H1 (cell line): ENCODE measurements around the gene TTLL5. TPM values are rescaled to one million over a fixed set of nuclear protein-coding genes. Genes with fewer than 3 reads are reported as not detected.

Experiments used
- CTCF ChIA-PET: fragments of 300-600 bp; sonication (Branson Sonifier 250); formaldehyde crosslinking; loops from one replicate; lab custom pipeline; 2021; ENCODE audit not compliant: partially characterized antibody; lab: Charles Lee
- POLR2A ChIA-PET: fragments of 300-600 bp; sonication (Branson Sonifier 250); formaldehyde crosslinking; loops from one replicate; lab custom pipeline; 2021; ENCODE audit warnings: inconsistent platforms; ENCODE audit not compliant: partially characterized antibody; lab: Charles Lee
- DNase-seq, 2 experiments: peaks; one replicate each; pipeline versions ENCODE4 v3.0.0 to v3.0.0-alpha.2; 2010 to 2022; ENCODE audit warnings: low spot score in 2 of 2, low read depth in 1 of 2, mixed read lengths in 1 of 2
- FAIRE-seq: peaks from 2 replicates; lab custom pipeline; 2011; peaks lifted over from hg19 to GRCh38; lab: Jason Lieb, UNC
- H2AFZ ChIP-seq: 2 replicates; pipeline ENCODE4 v1.8.1; 2012; ENCODE audit warnings: low read length, inconsistent platforms
- H2AK5ac ChIP-seq: 2 replicates; pipeline ENCODE4 v1.6.1; 2013; ENCODE audit warnings: low read depth, low read length
- H2BK120ac ChIP-seq: replicated peaks from 2 replicates; pipeline ENCODE3; 2013; ENCODE audit warnings: low read depth, low read length, inconsistent platforms
- H2BK12ac ChIP-seq: 2 replicates; pipeline ENCODE4 v1.6.1; 2013; ENCODE audit warnings: low read depth, low read length
- H2BK15ac ChIP-seq: 2 replicates; pipeline ENCODE4 v1.6.1; 2013; ENCODE audit warnings: low read length
- H2BK20ac ChIP-seq: 2 replicates; pipeline ENCODE4 v1.6.1; 2013; ENCODE audit warnings: low read length
- H2BK5ac ChIP-seq: 2 replicates; pipeline ENCODE4 v1.6.1; 2013; ENCODE audit warnings: low read depth, low read length
- H3K14ac ChIP-seq: 2 replicates; pipeline ENCODE4 v1.6.1; 2013; ENCODE audit warnings: inconsistent platforms; ENCODE audit not compliant: insufficient read length
- H3K18ac ChIP-seq: 2 replicates; pipeline ENCODE4 v1.6.1; 2013; ENCODE audit warnings: low read length; ENCODE audit errors: extremely low read depth
- H3K23ac ChIP-seq: 2 replicates; pipeline ENCODE4 v1.6.1; 2013; ENCODE audit warnings: inconsistent platforms; ENCODE audit not compliant: insufficient read length
- H3K23me2 ChIP-seq: 2 replicates; pipeline ENCODE4 v1.6.1; 2013; ENCODE audit warnings: low read depth, low read length
- H3K27ac ChIP-seq: 2 replicates; pipeline ENCODE4 v1.6.1; 2011; ENCODE audit warnings: low read depth, low read length, inconsistent platforms
- H3K27me3 ChIP-seq, 4 experiments: replicated peaks in 1 of 4; 1 replicate in 1 of 4; 2 replicates in 3 of 4; pipeline versions ENCODE4 v1.6.1 to v1.8.1; 2011 to 2013; ENCODE audit warnings: low read length in 3 of 4, mild to moderate bottlenecking in 3 of 4, inconsistent platforms in 2 of 4, mixed read lengths in 2 of 4, moderate library complexity in 1 of 4; ENCODE audit not compliant: control insufficient read depth in 3 of 4, insufficient read depth in 3 of 4; ENCODE audit errors: extremely low read depth in 1 of 4
- H3K36me3 ChIP-seq, 4 experiments: 2 replicates each; pipeline versions ENCODE4 v1.6.1 to v1.8.1; 2011 to 2013; ENCODE audit warnings: mild to moderate bottlenecking in 4 of 4, low read length in 3 of 4, moderate library complexity in 2 of 4, control low read depth in 1 of 4, inconsistent platforms in 1 of 4; ENCODE audit not compliant: insufficient read depth in 4 of 4, control insufficient read depth in 2 of 4
- H3K4ac ChIP-seq: replicated peaks from 2 replicates; pipeline ENCODE3; 2013; ENCODE audit warnings: low read length, low read depth, mixed read lengths, inconsistent platforms; ENCODE audit not compliant: insufficient read length
- H3K4me1 ChIP-seq, 4 experiments: replicated peaks in 1 of 4; 1 replicate in 1 of 4; 2 replicates in 3 of 4; pipeline versions ENCODE4 v1.6.1 to v1.8.1; 2011 to 2013; ENCODE audit warnings: low read length in 3 of 4, inconsistent platforms in 2 of 4, mixed read lengths in 1 of 4; ENCODE audit not compliant: insufficient read depth in 4 of 4, control insufficient read depth in 3 of 4
- H3K4me2 ChIP-seq, 2 experiments: 2 replicates each; pipeline versions ENCODE4 v1.6.1 to v1.8.1; 2011 to 2013; ENCODE audit warnings: low read depth in 2 of 2, low read length in 2 of 2, control low read depth in 1 of 2, inconsistent platforms in 1 of 2, mild to moderate bottlenecking in 1 of 2; ENCODE audit not compliant: insufficient read depth in 1 of 2
- H3K4me3 ChIP-seq, 4 experiments: fragments of 200-600, 300-600 bp in 1 of 4; sonication (generic), shearing (Covaris generic), sonication (Bioruptor Twin) in 1 of 4; 2 replicates each; pipeline versions ENCODE4 v1.5.1 to v1.8.1; 2011 to 2016; ENCODE audit warnings: low read length in 4 of 4, low read depth in 3 of 4, control low read depth in 2 of 4, inconsistent platforms in 2 of 4, mild to moderate bottlenecking in 2 of 4, mixed read lengths in 1 of 4, moderate library complexity in 1 of 4; ENCODE audit not compliant: insufficient read depth in 2 of 4; ENCODE audit errors: extremely low read depth in 1 of 4
- H3K56ac ChIP-seq: replicated peaks from 2 replicates; pipeline ENCODE3; 2013; ENCODE audit warnings: low read depth, mild to moderate bottlenecking, mixed read lengths, low read length, inconsistent platforms; ENCODE audit not compliant: insufficient read length
- H3K79me1 ChIP-seq: 2 replicates; pipeline ENCODE4 v1.6.1; 2013; ENCODE audit warnings: low read depth, low read length, control low read depth
- H3K79me2 ChIP-seq, 2 experiments: 2 replicates each; pipeline versions ENCODE4 v1.6.1 to v1.8.1; 2012 to 2013; ENCODE audit warnings: low read length in 2 of 2, mild to moderate bottlenecking in 2 of 2, inconsistent platforms in 1 of 2; ENCODE audit not compliant: insufficient read depth in 2 of 2, control insufficient read depth in 1 of 2
- H3K9ac ChIP-seq, 4 experiments: replicated peaks in 1 of 4; 1 replicate in 1 of 4; 2 replicates in 3 of 4; pipeline versions ENCODE4 v1.6.1 to v1.8.1; 2011 to 2013; ENCODE audit warnings: low read depth in 3 of 4, low read length in 3 of 4, control low read depth in 2 of 4, mild to moderate bottlenecking in 2 of 4, moderate library complexity in 2 of 4, inconsistent platforms in 1 of 4; ENCODE audit errors: extremely low read depth in 1 of 4
- H3K9me3 ChIP-seq, 2 experiments: 2 replicates each; pipeline versions ENCODE4 v1.6.1 to v1.8.1; 2012 to 2013; ENCODE audit warnings: mild to moderate bottlenecking in 2 of 2, moderate library complexity in 2 of 2, control low read depth in 1 of 2, inconsistent platforms in 1 of 2, low read depth in 1 of 2, low read length in 1 of 2, mixed read lengths in 1 of 2; ENCODE audit not compliant: insufficient read depth in 2 of 2
- H4K20me1 ChIP-seq, 2 experiments: replicated peaks in 1 of 2; 2 replicates each; pipeline versions ENCODE3 to v1.8.1; 2011 to 2013; ENCODE audit warnings: inconsistent platforms in 2 of 2, low read length in 2 of 2, mild to moderate bottlenecking in 1 of 2; ENCODE audit not compliant: insufficient read depth in 2 of 2, control insufficient read depth in 1 of 2
- H4K5ac ChIP-seq: 2 replicates; pipeline ENCODE4 v1.6.1; 2013; ENCODE audit warnings: low read length, low read depth, mixed read lengths, inconsistent platforms; ENCODE audit not compliant: insufficient read length
- H4K8ac ChIP-seq: 2 replicates; pipeline ENCODE4 v1.8.0; 2013; ENCODE audit warnings: mild to moderate bottlenecking, moderate library complexity, low read length, inconsistent platforms; ENCODE audit not compliant: insufficient read depth; ENCODE audit errors: extremely low read depth
- H4K91ac ChIP-seq: replicated peaks from 2 replicates; pipeline ENCODE3; 2013; ENCODE audit warnings: low read length, mixed read lengths, inconsistent platforms; ENCODE audit not compliant: insufficient read length
- BACH1 ChIP-seq: IDR thresholded peaks from 2 replicates; pipeline ENCODE4 v1.6.1; 2012; ENCODE audit warnings: low read length, improper control_type of control experiment
- BRCA1 ChIP-seq: IDR thresholded peaks from 2 replicates; pipeline ENCODE4 v1.6.1; 2012; ENCODE audit warnings: low read depth, low read length, improper control_type of control experiment
- CEBPB ChIP-seq: IDR thresholded peaks from 2 replicates; pipeline ENCODE4 v1.6.1; 2012; ENCODE audit warnings: low read depth, low read length
- SP2 ChIP-seq: IDR thresholded peaks from 2 replicates; pipeline ENCODE4 v1.6.1; 2012; ENCODE audit warnings: mild to moderate bottlenecking, low read length, inconsistent platforms
- WGBS, 2 experiments: shearing (Covaris generic) in 1 of 2; methylation state at CpG; one replicate each; pipeline versions ENCODE4 v1.1.6 to v1.1.7; 2013 to 2015; ENCODE audit warnings: low lambda C conversion rate in 2 of 2, mixed read lengths in 2 of 2, inconsistent platforms in 1 of 2, low coverage in 1 of 2, missing lambda C conversion rate in 1 of 2; ENCODE audit not compliant: insufficient replicate concordance in 2 of 2, insufficient coverage in 1 of 2, insufficient read length in 1 of 2; ENCODE audit errors: extremely low coverage in 1 of 2, missing lambda C conversion rate in 1 of 2; 5-methylcytosine and 5-hydroxymethylcytosine counted together
- polyA plus RNA-seq, 7 experiments: library from polyadenylated mRNA; depleted of rRNA in 3 of 7; stranded (reverse) in 5 of 7; unstranded in 2 of 7; fragments of >200 nt in 5 of 7; fragments of 200-250 nt in 2 of 7; gene quantifications; 1 replicate in 5 of 7; 2 replicates in 1 of 7; 4 replicates in 1 of 7; pipeline versions ENCODE4 v1.2.1 to v1.2.3, GENCODE V29; 2011 to 2013; ENCODE audit warnings: missing spikeins in 2 of 7, mixed read lengths in 2 of 7
- total RNA-seq: library from RNA; stranded (reverse); fragmentation: NEBNext Ultra II Directional; extraction: Animal tissue kit (Norgen Biotek cat#: 25700); gene quantifications from 2 replicates; pipeline ENCODE4 v1.2.1, GENCODE V29; 2021

TTLL5 gene
- total and polyA plus RNA-seq, 2 of the 8 experiments (the other 6 are each of a cell fraction or from before 2014, with no cell fraction given): 16.1 to 45.9 TPM

GRCh38 chr14:75689012-75689411 is 28.0 kb downstream of the TTLL5 start:
- no peaks in the 10 kb centered on the region for H3K23me2 ChIP-seq
- ChIA-PET POLR2A (no interaction called here), CTCF (interaction anchor here (0.6 to 2.6 kb wide), 4 partner anchors 35 to 1128 kb away, joined by 3 to 12 read pairs (median 3); no protein-coding TSS in a partner anchor)
- H4K5ac ChIP-seq: no peak overlapping the region
- H3K4me1 ChIP-seq: no peaks in the 10 kb centered on the region
- no peak overlapping the region for H2BK12ac ChIP-seq
- no peak overlapping the region for H2BK120ac ChIP-seq
- no peaks in the 10 kb centered on the region for H3K27me3 ChIP-seq
- H3K4me2 ChIP-seq: no peak overlapping the region
- no peaks in the 10 kb centered on the region for H3K79me1 ChIP-seq
- H2BK20ac ChIP-seq: no peak overlapping the region
- H3K36me3 ChIP-seq: peaks cover 6 to 32% (median 18%) of the 10 kb centered on the region in 4 experiments; a peak in 6 of 8 replicates
- H3K4me3 ChIP-seq: no peak overlapping the region
- no peak overlapping the region for H2AK5ac ChIP-seq
- no peak overlapping the region for H3K4ac ChIP-seq
- H3K23ac ChIP-seq: no peak overlapping the region
- no peaks in the 10 kb centered on the region for H3K79me2 ChIP-seq
- H4K20me1 ChIP-seq: no peaks in the 10 kb centered on the region
- no peak overlapping the region for H3K9ac ChIP-seq
- H3K27ac ChIP-seq: no peak overlapping the region
- FAIRE-seq (no peak), DNase-seq (no peak)
- H3K14ac ChIP-seq: no peak overlapping the region
- H3K56ac ChIP-seq: no peak overlapping the region
- no peak overlapping the region for H4K8ac ChIP-seq
- H2BK15ac ChIP-seq: no peak overlapping the region
- H2BK5ac ChIP-seq: no peak overlapping the region
- H3K9me3 ChIP-seq: no peaks in the 10 kb centered on the region
- H3K18ac ChIP-seq: no peak overlapping the region
- H2AFZ ChIP-seq: no peak overlapping the region
- WGBS, 2 experiments: 85% methylated on average over 2 of the region's 2 CpGs; no CpG with 5 or more reads in 1 of the 2 experiments
- no peak overlapping the region for H4K91ac ChIP-seq
- TF ChIP-seq BRCA1: no peak
- no peak for TF ChIP-seq BACH1
- TF ChIP-seq SP2: no peak
- no peak for TF ChIP-seq CEBPB
